Kidney (tissue), 14 donors: ENCODE results near the gene HTT-AS. TPM values are rescaled to one million over a fixed set of nuclear protein-coding genes. Genes with fewer than 3 reads are reported as not detected.

Source experiments
- DNase-seq, 5 donors: peaks; one replicate each; pipeline ENCODE4 v3.0.0-alpha.2; 2013 to 2020
- FAIRE-seq: peaks from 2 replicates; lab custom pipeline; 2012; peaks lifted over from hg19 to GRCh38; lab: Jason Lieb, UNC
- H3K27ac ChIP-seq, 2 donors: one replicate each; pipeline ENCODE4 v1.7.0; 2013; ENCODE audit warnings: low read depth in 2 of 2, low read length in 2 of 2, inconsistent platforms in 1 of 2
- H3K27me3 ChIP-seq: one replicate; pipeline ENCODE4 v1.7.1; 2013; ENCODE audit warnings: low read length, inconsistent platforms; ENCODE audit not compliant: control insufficient read depth, insufficient read depth
- H3K36me3 ChIP-seq, 3 donors: one replicate each; pipeline versions ENCODE4 v1.7.0 to v1.7.1; 2013; ENCODE audit warnings: low read length in 3 of 3, control low read depth in 1 of 3, inconsistent platforms in 1 of 3; ENCODE audit not compliant: insufficient read depth in 3 of 3, control insufficient read depth in 2 of 3
- H3K4me1 ChIP-seq, 3 donors: one replicate each; pipeline versions ENCODE4 v1.7.0 to v1.7.1; 2013; ENCODE audit warnings: low read length in 3 of 3, inconsistent platforms in 1 of 3, low read depth in 1 of 3; ENCODE audit not compliant: control insufficient read depth in 2 of 3, insufficient read depth in 2 of 3
- H3K4me3 ChIP-seq, 3 donors: one replicate each; pipeline versions ENCODE4 v1.7.0 to v1.8.1; 2013; ENCODE audit warnings: low read length in 3 of 3, control low read depth in 1 of 3, inconsistent platforms in 1 of 3
- H3K9ac ChIP-seq, 3 donors: one replicate each; pipeline versions ENCODE4 v1.7.0 to v1.7.1; 2013; ENCODE audit warnings: low read length in 3 of 3, control low read depth in 1 of 3, inconsistent platforms in 1 of 3
- H3K9me3 ChIP-seq, 3 donors: one replicate each; pipeline versions ENCODE4 v1.7.0 to v1.7.1; 2013; ENCODE audit warnings: low read length in 3 of 3, control low read depth in 1 of 3, inconsistent platforms in 1 of 3; ENCODE audit not compliant: control insufficient read depth in 2 of 3, insufficient read depth in 1 of 3
- CTCF ChIP-seq: IDR thresholded peaks from 3 replicates; pipeline ENCODE4 v1.5.1; 2012; ENCODE audit warnings: mild to moderate bottlenecking, moderate library complexity, borderline replicate concordance; ENCODE audit not compliant: insufficient read depth; ENCODE audit errors: extremely low read depth
- intact Hi-C: fragments of 100-400 bp; cut with DNase I; formaldehyde crosslinking; loops from one replicate; pipeline ENCODE4 v1.11.1; 2022
- polyA plus RNA-seq: library from polyadenylated mRNA; stranded (reverse); fragments of 350-450 nt; fragmentation: Illumina TruSeq; extraction: RNeasy Lipid Tissue Mini Kit (QIAGEN cat#74804); gene quantifications from one replicate; pipeline ENCODE4 v1.2.3, GENCODE V29; 2014; ENCODE audit warnings: low read depth, low replicate concordance; ENCODE audit not compliant: insufficient read depth
- total RNA-seq: library from RNA; stranded (reverse); fragmentation: NEBNext Ultra II Directional; extraction: Animal tissue kit (Norgen Biotek cat#: 25700); gene quantifications from one replicate; pipeline ENCODE4 v1.2.1, GENCODE V29; 2021
- donor health status: control.
- donor health status: control.
- donor health status: control.
- donor health status: control.
- donor health status: control.
- donor health status: DM: yes; HTN: yes; CAD: no.
- donor health status: Normal renal cell carcinoma (clear cell type).

Gene HTT-AS
- total and polyA plus RNA-seq, 2 donors from 2014 or later = not detected

- Histone ChIP-seq H3K27ac (no peak overlapping the region), H3K9me3 (no peaks in the 10 kb centered on the region), H3K27me3 (no peaks in the 10 kb centered on the region), H3K9ac (no peak overlapping the region), H3K36me3 (peaks cover 0 to 7% (median 0%) of the 10 kb centered on the region in 3 donors), H3K4me3 (no peak overlapping the region), H3K4me1 (no peaks in the 10 kb centered on the region)
- TF ChIP-seq CTCF = no peak
- intact Hi-C loops = no loop called here
- DNase-seq (no peak), FAIRE-seq (no peak)
Observed at GRCh38 chr4:3091464-3091863, 17.1 kb upstream of the HTT-AS start.

GRCh38 chr4:3087115-3087797 lies 12.9 kb upstream of the HTT-AS start:
- no peaks in the 10 kb centered on the region for H3K27me3 ChIP-seq
- H3K36me3 ChIP-seq = peaks cover 0 to 7% (median 0%) of the 10 kb centered on the region in 3 donors
- intact Hi-C loops = no loop called here
- H3K9me3 ChIP-seq = no peaks in the 10 kb centered on the region
- no peak for TF ChIP-seq CTCF
- H3K4me1 ChIP-seq = peaks cover 0 to 12% (median 0%) of the 10 kb centered on the region in 3 donors
- DNase-seq (no peak), FAIRE-seq (no peak)
- no peak overlapping the region for H3K4me3 ChIP-seq
- H3K9ac ChIP-seq = no peak overlapping the region
- H3K27ac ChIP-seq = no peak overlapping the region

GRCh38 chr4:3085948-3086670 lies 11.8 kb upstream of the HTT-AS start:
- DNase-seq (no peak), FAIRE-seq (no peak)
- no peaks in the 10 kb centered on the region for H3K9me3 ChIP-seq
- peaks cover 0 to 12% (median 0%) of the 10 kb centered on the region in 3 donors for H3K4me1 ChIP-seq
- H3K27ac ChIP-seq = no peak overlapping the region
- peaks cover 0 to 7% (median 0%) of the 10 kb centered on the region in 3 donors for H3K36me3 ChIP-seq
- H3K27me3 ChIP-seq = no peaks in the 10 kb centered on the region
- TF ChIP-seq CTCF = no peak
- H3K4me3 ChIP-seq = no peak overlapping the region
- intact Hi-C loops = no loop called here
- H3K9ac ChIP-seq = no peak overlapping the region
